ENCODE data around the gene ZFYVE21.
"Not testable (repeated sequence)": the region's sequence is repeated elsewhere in the genome, so short reads cannot be mapped to it uniquely, and the experiment has no call there.

- not testable (repeated sequence) for TF ChIP-seq CTCF, POLR2AphosphoS5 (IDR thresholded peaks at IDR 0.05)
Measured at GRCh38 chr14:103776319-103776718, 60.7 kb downstream of the ZFYVE21 start.
